Chondrocyte (in vitro differentiated cells): ENCODE data around the gene PRR5L. TPM values are rescaled to one million over a fixed set of nuclear protein-coding genes. Genes with fewer than 3 reads are reported as not detected.
A peak's percentile ranks its signal among the peaks of the same experiment; 100 is the strongest.

Experiments used
- DNase-seq: peaks from one replicate; pipeline ENCODE4 v3.0.0; 2021; ENCODE audit warnings: mixed read lengths, low spot score
- H3K27ac Mint-ChIP-seq: one replicate; pipeline ENCODE4 v1.8.0; 2021; ENCODE audit warnings: mild to moderate bottlenecking, moderate library complexity, mixed read lengths; ENCODE audit not compliant: unreplicated experiment
- H3K27me3 Mint-ChIP-seq: 2 replicates; pipeline ENCODE4 v1.8.0; 2021; ENCODE audit warnings: low read depth, mixed read lengths
- H3K36me3 Mint-ChIP-seq: 2 replicates; pipeline ENCODE4 v1.8.0; 2021; ENCODE audit warnings: low read depth, mixed read lengths
- H3K4me1 Mint-ChIP-seq: 2 replicates; pipeline ENCODE4 v1.8.0; 2021; ENCODE audit warnings: low read depth, mild to moderate bottlenecking, mixed read lengths
- H3K4me3 Mint-ChIP-seq: one replicate; pipeline ENCODE4 v1.8.0; 2021; ENCODE audit warnings: mild to moderate bottlenecking, moderate library complexity, mixed read lengths; ENCODE audit not compliant: unreplicated experiment
- H3K9me3 Mint-ChIP-seq: 2 replicates; pipeline ENCODE4 v1.8.0; 2021; ENCODE audit warnings: low read depth, mixed read lengths
- total RNA-seq: library from RNA; stranded (reverse); gene quantifications from 3 replicates; pipeline ENCODE4 v1.2.1, GENCODE V29; 2021
- TF ChIP-seq, protein P1 (sequence below): fragments of 200-600 bp; sonication (generic); IDR thresholded peaks from 2 replicates; pipeline ENCODE4 v1.5.0; 2021; ENCODE audit warnings: antibody characterized with exemption, mild to moderate bottlenecking, moderate library complexity

Gene PRR5L
- total RNA-seq, 1 donor from 2014 or later: 50.7 TPM

GRCh38 chr11:36408498-36409136 is 112.5 kb downstream of the PRR5L start:
- TF ChIP-seq, protein P1, sequence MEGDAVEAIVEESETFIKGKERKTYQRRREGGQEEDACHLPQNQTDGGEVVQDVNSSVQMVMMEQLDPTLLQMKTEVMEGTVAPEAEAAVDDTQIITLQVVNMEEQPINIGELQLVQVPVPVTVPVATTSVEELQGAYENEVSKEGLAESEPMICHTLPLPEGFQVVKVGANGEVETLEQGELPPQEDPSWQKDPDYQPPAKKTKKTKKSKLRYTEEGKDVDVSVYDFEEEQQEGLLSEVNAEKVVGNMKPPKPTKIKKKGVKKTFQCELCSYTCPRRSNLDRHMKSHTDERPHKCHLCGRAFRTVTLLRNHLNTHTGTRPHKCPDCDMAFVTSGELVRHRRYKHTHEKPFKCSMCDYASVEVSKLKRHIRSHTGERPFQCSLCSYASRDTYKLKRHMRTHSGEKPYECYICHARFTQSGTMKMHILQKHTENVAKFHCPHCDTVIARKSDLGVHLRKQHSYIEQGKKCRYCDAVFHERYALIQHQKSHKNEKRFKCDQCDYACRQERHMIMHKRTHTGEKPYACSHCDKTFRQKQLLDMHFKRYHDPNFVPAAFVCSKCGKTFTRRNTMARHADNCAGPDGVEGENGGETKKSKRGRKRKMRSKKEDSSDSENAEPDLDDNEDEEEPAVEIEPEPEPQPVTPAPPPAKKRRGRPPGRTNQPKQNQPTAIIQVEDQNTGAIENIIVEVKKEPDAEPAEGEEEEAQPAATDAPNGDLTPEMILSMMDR: no peak
- Mint-ChIP-seq H3K9me3 (no peaks in the 10 kb centered on the region), H3K4me3 (no peak overlapping the region), H3K27me3 (no peaks in the 10 kb centered on the region), H3K27ac (peak overlapping the region; percentile 76), H3K36me3 (peaks cover 32% of the 10 kb centered on the region), H3K4me1 (peaks cover 61% of the 10 kb centered on the region)
- DNase-seq: no peak

GRCh38 chr11:36409152-36409816 is 113.2 kb downstream of the PRR5L start:
- Mint-ChIP-seq H3K27ac (peak overlapping the region; percentile 76), H3K27me3 (no peaks in the 10 kb centered on the region), H3K36me3 (peaks cover 27% of the 10 kb centered on the region), H3K4me3 (no peak overlapping the region), H3K4me1 (peaks cover 61% of the 10 kb centered on the region), H3K9me3 (no peaks in the 10 kb centered on the region)
- TF ChIP-seq, protein P1: no peak
- no peak for DNase-seq

DNA sequence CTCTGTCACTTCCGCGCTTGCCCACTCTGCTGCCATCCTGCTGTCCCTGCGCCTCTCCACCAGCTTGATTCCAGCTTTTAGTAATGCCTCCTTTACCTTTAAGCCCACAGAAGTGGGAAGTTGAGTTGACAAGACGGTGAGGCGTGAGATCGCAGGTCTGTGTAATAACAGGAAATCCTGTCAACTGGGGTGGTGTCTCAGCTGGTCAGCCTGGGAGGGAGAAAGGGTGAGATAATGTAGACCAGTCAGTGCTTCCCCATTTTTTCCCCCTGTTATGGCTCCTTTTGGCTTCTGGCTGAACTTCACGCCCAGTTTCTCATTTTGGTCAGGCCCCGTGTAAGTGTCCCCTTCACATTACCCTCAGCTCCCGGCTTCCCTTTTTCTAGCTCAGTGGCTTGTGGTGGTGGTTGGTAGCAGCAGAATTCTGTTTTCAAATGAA is 115.1 kb downstream of the PRR5L start:
- H3K9me3 Mint-ChIP-seq: no peaks in the 10 kb centered on the region
- peak overlapping the region; percentile 76 for H3K27ac Mint-ChIP-seq
- H3K4me1 Mint-ChIP-seq: peaks cover 54% of the 10 kb centered on the region
- DNase-seq: no peak
- no peaks in the 10 kb centered on the region for H3K27me3 Mint-ChIP-seq
- TF ChIP-seq, protein P1: no peak
- peaks cover 18% of the 10 kb centered on the region for H3K36me3 Mint-ChIP-seq
- H3K4me3 Mint-ChIP-seq: no peak overlapping the region

DNA sequence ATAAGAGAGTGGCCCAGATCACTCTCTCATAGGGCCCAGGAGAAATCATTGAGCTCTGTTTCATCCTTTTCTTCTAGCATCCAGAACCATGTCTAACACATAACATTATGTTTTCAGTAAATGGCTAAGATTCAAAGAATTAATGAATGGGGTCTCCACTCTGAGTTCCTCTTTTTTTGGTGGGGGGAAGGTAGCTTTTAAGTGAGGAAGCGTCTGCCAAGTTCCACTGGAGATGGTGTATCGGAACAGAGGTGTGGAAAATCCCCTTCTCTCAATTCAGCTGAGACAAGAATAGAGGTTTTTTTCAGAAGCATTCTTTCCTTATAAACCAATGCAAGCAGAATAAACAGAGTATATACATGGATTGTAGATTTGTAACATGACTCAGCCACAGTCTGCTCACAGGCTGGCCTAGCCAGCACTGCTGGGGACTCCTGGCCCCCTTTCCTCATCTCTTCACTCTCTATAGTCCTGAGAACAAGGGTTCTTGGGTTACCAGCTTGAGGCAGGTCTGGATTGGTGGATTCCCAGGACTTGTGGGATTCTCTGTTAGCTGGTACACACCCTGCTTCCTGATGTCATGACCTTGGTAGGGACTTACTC is 116.8 kb downstream of the PRR5L start:
- TF ChIP-seq, protein P1: no peak
- Mint-ChIP-seq H3K4me1 (peaks cover 54% of the 10 kb centered on the region), H3K9me3 (no peaks in the 10 kb centered on the region), H3K36me3 (peaks cover 25% of the 10 kb centered on the region), H3K27me3 (no peaks in the 10 kb centered on the region), H3K27ac (peak overlapping the region; percentile 95), H3K4me3 (no peak overlapping the region)
- no peak for DNase-seq

- Mint-ChIP-seq H3K36me3 (peaks cover 32% of the 10 kb centered on the region), H3K27me3 (no peaks in the 10 kb centered on the region), H3K4me3 (no peak overlapping the region), H3K9me3 (no peaks in the 10 kb centered on the region), H3K27ac (peak overlapping the region; percentile 45), H3K4me1 (peaks cover 53% of the 10 kb centered on the region)
- DNase-seq: no peak
- TF ChIP-seq, protein P1: no peak
These were observed 121.1 kb downstream of the PRR5L start for GRCh38 chr11:36417154-36417553.
